SJCRH30 (cell line): Measurements from ENCODE around the gene TTF1. TPM values are rescaled to one million over a fixed set of nuclear protein-coding genes. Genes with fewer than 3 reads are reported as not detected.

Experiments
- DNase-seq, 2 experiments: peaks; one replicate each; pipeline ENCODE4 v3.0.0-alpha.2; 2015 to 2020
- H3K27ac ChIP-seq: fragments of 250-450 bp; sonication (Bioruptor Pico); 2 replicates; pipeline ENCODE4 v1.5.1; 2020; ENCODE audit warnings: mild to moderate bottlenecking, moderate library complexity
- H3K27me3 ChIP-seq: fragments of 250-450 bp; sonication (Bioruptor Pico); 2 replicates; pipeline ENCODE4 v1.5.1; 2020; ENCODE audit warnings: mild to moderate bottlenecking, moderate library complexity
- H3K36me3 ChIP-seq: fragments of 250-450 bp; sonication (Bioruptor Pico); 2 replicates; pipeline ENCODE4 v1.5.1; 2020; ENCODE audit warnings: mild to moderate bottlenecking, moderate library complexity
- H3K4me1 ChIP-seq: fragments of 250-450 bp; sonication (Bioruptor Pico); 2 replicates; pipeline ENCODE4 v1.5.1; 2020; ENCODE audit warnings: mild to moderate bottlenecking, moderate library complexity
- H3K4me3 ChIP-seq: fragments of 250-450 bp; sonication (Bioruptor Pico); 2 replicates; pipeline ENCODE4 v1.5.1; 2020; ENCODE audit warnings: mild to moderate bottlenecking, moderate library complexity
- H3K9me3 ChIP-seq: fragments of 250-450 bp; sonication (Bioruptor Pico); replicated peaks from 2 replicates; pipeline ENCODE4 v1.5.1; 2020; ENCODE audit warnings: mild to moderate bottlenecking, moderate library complexity
- total RNA-seq: library from RNA; depleted of rRNA; stranded (reverse); fragments of >200 nt; shearing (Covaris generic); gene quantifications from 2 replicates; pipeline ENCODE4 v1.2.3, GENCODE V29; 2014

The TTF1 gene
- total RNA-seq, 1 experiment from 2014 or later, result 25.9 TPM

DNA sequence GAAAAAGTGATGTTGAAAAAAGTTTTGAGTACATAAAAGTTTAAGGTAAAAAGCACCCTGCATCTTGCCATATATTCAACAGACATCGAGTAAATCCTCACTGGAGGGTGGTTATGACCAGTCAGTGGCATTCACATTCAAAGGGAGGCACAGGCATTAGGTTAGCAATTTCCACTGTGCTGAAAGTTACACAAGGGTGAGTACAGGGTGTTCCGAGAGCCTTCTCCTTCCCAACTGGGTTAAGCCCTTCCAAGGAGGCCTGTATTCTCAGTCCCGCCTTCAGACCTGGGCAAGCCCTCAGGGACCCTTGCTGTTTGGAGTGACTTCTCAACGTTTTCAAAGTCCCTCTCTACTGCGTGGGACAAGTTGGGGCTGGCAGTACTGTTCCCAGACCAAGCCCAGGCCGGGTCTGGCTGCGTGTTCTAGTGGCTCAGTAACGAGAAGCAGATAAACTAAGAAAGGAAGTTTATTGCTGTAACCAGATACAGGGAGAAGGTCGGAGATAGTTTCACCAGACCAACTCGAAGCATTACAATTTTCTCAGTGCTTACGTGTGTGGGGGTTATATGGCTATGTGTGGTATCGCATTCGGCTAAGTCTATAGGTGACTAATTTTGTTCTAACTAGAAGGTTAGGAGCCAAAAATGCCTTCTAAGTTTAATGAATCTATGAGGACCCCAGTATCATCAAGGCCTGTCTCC, 38.9 kb downstream of the TTF1 start:
- no peaks in the 10 kb centered on the region for H3K36me3 ChIP-seq
- H3K4me3 ChIP-seq, result no peak overlapping the region
- no peak for DNase-seq

DNA sequence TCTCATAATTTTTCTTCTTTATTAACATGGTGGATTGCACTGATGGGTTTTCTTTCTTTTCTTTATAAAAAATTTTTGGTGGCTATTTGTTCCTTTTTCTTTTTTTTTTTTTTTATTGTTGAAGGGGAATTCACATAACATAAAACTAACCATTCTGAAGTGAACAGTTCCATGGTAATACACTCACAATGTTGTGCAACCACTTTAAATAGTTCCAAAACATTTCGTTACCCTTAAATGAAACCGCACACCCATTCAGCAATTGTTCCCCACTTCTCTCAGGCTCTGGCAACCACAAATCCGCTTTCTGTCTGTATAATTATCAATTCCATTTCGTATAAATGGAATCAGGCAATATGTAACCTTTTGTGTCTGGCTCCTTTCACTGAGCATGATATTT, 40.2 kb downstream of the TTF1 start:
- Histone ChIP-seq H3K27me3 (0 out of 2 replicates have a peak, but pooled peaks cover 2% of the 10 kb centered on the region), H3K36me3 (no peaks in the 10 kb centered on the region), H3K9me3 (no peaks in the 10 kb centered on the region), H3K4me3 (no peak overlapping the region), H3K4me1 (peaks cover 2% of the 10 kb centered on the region; the same call in 1 of the 2 replicates), H3K27ac (no peak overlapping the region)
- no peak for DNase-seq

More for the DNA sequence above, 38.9 kb downstream of the TTF1 start:
- Histone ChIP-seq H3K4me1 (peaks cover 2% of the 10 kb centered on the region), H3K9me3 (no peaks in the 10 kb centered on the region), H3K27ac (no peak overlapping the region), H3K27me3 (0 out of 2 replicates have a peak, but pooled peaks cover 2% of the 10 kb centered on the region)

DNA sequence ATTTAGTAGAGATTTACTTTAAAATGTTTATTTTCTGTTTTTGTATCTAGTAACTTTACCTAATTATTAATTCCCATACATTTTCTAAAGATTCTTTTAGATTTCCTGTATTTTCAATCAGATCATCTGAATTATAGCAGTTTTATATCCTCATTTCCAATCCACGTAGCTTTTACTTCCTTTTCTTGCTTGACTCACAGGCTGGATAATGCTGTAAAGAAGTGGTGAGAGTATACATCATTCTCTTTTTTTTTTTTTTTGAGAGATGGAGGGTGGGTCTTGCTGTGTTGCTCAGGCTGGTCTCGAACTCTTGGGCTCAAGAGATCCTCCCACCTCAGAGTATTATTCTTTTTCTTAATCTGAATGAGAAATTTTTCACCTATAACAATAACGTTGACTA, 40.7 kb downstream of the TTF1 start:
- H3K4me3 ChIP-seq, result no peak overlapping the region
- no peak overlapping the region for H3K27ac ChIP-seq
- H3K36me3 ChIP-seq, result no peaks in the 10 kb centered on the region
- peaks cover 2% of the 10 kb centered on the region; the same call in 1 of the 2 replicates for H3K4me1 ChIP-seq
- no peaks in the 10 kb centered on the region for H3K9me3 ChIP-seq
- H3K27me3 ChIP-seq, result 0 out of 2 replicates have a peak, but pooled peaks cover 2% of the 10 kb centered on the region
- DNase-seq, result no peak

DNA sequence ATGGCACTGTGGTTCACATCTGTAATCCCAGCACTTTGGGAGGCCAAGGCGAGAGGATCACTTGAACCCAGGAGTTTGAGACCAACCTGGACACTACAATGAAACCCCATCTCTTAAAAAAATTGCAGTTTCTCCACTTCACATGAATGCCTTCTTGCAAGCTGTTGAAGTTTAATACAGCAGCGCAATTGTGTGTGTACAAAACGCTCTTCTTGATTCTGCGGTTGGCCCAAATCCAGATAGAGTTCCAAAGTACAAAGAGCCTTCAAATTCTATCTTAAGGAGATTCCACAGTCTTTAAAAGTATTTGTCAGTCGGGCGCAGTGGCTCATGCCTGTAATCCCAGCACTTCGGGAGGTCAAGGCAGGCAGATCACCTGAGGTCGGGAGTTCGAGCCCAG, 42.6 kb downstream of the TTF1 start:
- no peaks in the 10 kb centered on the region for H3K9me3 ChIP-seq
- DNase-seq, result no peak
- no peaks in the 10 kb centered on the region; the same call in 1 of the 2 replicates for H3K4me1 ChIP-seq
- no peak overlapping the region for H3K27ac ChIP-seq
- H3K36me3 ChIP-seq, result no peaks in the 10 kb centered on the region
- no peak overlapping the region for H3K4me3 ChIP-seq
- 0 out of 2 replicates have a peak, but pooled peaks cover 2% of the 10 kb centered on the region for H3K27me3 ChIP-seq

DNA sequence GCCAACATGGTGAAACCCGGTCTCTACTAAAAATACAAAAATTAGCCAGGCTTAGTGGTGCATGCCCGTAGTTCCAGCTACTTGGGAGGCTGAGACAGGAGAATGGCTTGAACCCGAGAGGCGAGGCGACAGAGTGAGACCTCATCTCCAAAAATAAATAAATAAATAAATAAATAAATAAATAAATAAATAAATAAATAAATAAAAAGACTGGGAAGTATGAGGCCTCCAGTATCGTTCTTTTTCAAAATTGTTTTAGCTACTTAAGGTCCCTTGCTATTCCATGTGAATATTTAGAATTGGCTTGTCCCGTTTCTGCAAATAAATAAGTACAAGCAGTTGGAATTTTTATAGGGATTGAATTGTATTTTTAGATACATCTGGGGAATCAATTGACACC, 48.9 kb downstream of the TTF1 start:
- no peaks in the 10 kb centered on the region for H3K9me3 ChIP-seq
- H3K4me1 ChIP-seq, result no peaks in the 10 kb centered on the region
- peaks cover 4% of the 10 kb centered on the region for H3K36me3 ChIP-seq
- no peak overlapping the region for H3K27ac ChIP-seq
- DNase-seq, result no peak
- no peaks in the 10 kb centered on the region for H3K27me3 ChIP-seq
- H3K4me3 ChIP-seq, result no peak overlapping the region

DNA sequence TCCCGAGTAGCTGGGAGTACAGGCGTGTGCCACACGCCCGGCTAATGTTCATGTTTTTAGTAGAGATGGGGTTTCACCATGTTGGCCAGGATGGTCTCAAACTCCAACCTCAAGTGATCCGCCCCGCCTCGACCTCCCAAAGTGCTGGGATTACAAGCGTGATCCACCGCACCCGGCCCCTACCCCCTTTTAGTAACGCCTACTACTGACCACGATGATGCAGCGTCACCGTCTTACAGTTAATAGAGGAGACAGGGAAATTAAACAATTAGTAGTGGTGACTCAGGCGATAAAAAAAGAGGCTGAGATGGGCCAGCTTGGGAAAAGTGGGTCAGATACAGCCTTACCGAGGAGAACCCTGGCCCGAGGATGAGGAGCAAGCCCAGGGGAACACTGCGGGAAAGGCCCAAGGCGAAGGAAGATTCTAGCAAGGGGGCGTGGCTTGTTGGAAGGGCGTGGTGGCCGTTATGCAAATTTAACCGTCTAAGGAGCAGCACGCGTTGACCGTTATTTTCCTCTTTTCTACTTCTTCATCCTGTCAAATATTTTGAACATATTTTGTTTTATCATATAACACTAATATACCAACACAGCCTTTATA, 50.2 kb downstream of the TTF1 start:
- Histone ChIP-seq H3K27me3 (no peaks in the 10 kb centered on the region), H3K4me3 (no peak overlapping the region), H3K4me1 (no peaks in the 10 kb centered on the region), H3K9me3 (no peaks in the 10 kb centered on the region), H3K27ac (no peak overlapping the region), H3K36me3 (peaks cover 16% of the 10 kb centered on the region)
- no peak for DNase-seq

DNA sequence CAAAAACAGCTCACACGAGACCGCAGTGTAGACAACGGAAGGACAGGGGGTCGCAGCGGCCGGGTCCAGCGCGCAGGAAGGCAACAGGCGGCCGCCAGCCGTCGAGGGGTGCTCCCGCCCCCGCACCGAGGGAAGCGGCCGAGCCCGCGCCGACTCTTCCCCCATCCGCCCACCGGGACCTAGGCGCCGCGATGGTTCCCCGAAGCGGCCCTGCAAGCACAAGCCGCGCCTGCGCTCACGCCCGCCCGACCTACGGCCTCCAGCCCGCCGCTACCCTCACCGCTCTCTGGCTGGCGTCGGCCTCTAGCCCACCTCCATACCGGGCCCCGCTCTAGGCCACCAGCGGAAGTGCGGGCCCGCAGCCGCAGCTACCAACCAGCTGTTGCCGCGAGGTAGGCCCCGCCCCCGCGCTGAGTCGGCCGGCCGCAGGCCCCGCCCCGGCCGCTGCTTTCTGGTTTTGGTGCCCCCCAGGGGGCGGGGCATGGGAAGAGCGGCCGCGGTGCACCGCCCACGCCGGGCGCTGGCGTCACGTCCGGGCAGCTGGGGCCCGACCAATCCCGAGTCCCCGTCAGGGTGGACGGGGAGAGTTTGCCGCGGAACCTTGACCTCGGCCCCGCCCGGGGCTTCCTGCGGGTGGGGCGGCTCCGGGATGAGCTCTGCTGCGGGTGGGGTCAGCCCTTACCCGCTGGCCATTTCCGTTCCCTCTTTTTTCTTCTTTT, 51.8 kb downstream of the TTF1 start, which contains the start of gene SETX:
Gene SETX (minus strand): TSS at position 350 of the 719 bp plus-strand sequence. CDS start 5,558 bp downstream, outside the sequence.
- Histone ChIP-seq H3K4me1 (no peaks in the 10 kb centered on the region), H3K9me3 (no peaks in the 10 kb centered on the region), H3K27ac (peak within 1 kb of the TSS; percentile 75), H3K27me3 (no peaks in the 10 kb centered on the region), H3K4me3 (peak within 1 kb of the TSS; percentile 90), H3K36me3 (peaks cover 31% of the 10 kb centered on the region)
- DNase-seq, result peak; percentile 97 to 98

DNA sequence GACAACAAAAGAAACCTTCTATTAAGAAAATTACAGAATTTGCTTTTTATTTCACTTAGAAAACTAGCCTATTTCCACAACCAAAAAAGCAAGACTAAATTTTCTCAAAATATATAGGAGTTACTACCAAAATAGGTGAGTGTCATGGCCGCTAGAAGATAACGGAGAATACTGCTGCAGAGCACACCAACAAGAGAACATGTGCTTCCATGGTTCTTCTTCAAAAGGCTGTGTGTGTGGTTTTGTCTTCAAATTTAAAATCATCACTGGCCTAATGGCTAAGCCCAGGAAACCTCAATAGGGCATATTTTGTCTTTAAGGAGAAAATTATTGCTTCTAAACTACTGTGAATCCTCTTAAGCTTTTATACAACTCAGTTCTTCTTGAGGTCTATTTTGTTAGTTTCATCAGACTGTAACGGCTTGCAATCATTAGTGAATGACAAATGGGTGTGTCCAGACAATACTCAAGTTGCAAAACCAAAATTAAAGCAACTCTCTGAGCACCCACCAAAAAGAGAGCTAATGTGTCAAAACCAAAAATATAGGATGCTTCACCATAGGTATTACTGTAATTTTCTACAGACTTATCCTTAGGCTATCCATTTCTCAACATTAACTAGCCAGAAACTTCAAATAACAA, 55.1 kb downstream of the TTF1 start:
- Histone ChIP-seq H3K4me1 (no peaks in the 10 kb centered on the region), H3K9me3 (no peaks in the 10 kb centered on the region), H3K4me3 (no peak overlapping the region), H3K36me3 (peaks cover 57% of the 10 kb centered on the region), H3K27me3 (no peaks in the 10 kb centered on the region), H3K27ac (no peak overlapping the region)
- DNase-seq, result no peak

DNA sequence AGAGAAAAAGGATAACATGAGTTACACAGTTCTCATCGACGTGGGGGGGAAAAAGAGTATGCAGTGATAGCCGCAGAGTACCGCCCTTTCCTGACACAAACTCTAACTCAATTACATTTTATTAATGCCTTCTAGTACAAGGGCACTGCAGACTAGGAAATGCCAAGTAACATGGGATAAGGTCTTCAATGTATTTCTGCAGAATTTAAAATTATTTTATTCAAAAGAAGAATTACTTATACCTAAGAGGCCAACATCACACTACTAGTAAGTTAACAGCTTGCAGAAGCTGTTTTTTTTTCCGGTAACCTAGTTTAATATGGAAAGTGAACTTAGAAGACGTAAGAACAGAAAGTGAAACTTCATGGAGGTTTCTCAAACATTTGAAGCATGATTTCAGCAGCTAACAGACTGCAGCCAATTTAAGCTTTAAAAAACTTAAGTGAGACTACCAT, 55.8 kb downstream of the TTF1 start:
- Histone ChIP-seq H3K36me3 (peaks cover 63% of the 10 kb centered on the region), H3K4me3 (no peak overlapping the region)
- DNase-seq, result no peak

DNA sequence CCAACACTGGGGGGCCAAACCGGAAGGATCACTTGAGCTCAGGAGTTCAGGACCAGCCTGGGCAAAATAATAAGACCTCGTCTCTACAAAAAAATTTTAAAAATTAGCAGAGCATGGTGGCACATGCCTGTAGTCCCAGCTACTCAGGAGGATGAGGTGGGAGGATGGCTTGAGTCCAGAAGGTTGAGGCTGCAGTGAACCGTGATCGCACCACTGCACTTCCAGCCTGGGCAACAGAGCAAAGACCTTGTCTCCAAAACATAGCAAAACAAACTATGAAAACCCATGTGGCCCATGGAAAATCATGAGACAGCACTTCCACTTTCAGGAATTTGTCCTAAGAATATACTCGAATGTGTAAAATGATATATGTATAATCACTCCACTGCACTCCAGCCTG, 58.0 kb downstream of the TTF1 start:
- Histone ChIP-seq H3K4me1 (no peaks in the 10 kb centered on the region), H3K9me3 (no peaks in the 10 kb centered on the region), H3K27me3 (no peaks in the 10 kb centered on the region), H3K36me3 (peaks cover 84% of the 10 kb centered on the region), H3K27ac (no peak overlapping the region), H3K4me3 (no peak overlapping the region)
- no peak for DNase-seq

More for the DNA sequence above, 55.8 kb downstream of the TTF1 start:
- no peaks in the 10 kb centered on the region for H3K4me1 ChIP-seq
- H3K9me3 ChIP-seq, result no peaks in the 10 kb centered on the region
- no peak overlapping the region for H3K27ac ChIP-seq
- H3K27me3 ChIP-seq, result no peaks in the 10 kb centered on the region

DNA sequence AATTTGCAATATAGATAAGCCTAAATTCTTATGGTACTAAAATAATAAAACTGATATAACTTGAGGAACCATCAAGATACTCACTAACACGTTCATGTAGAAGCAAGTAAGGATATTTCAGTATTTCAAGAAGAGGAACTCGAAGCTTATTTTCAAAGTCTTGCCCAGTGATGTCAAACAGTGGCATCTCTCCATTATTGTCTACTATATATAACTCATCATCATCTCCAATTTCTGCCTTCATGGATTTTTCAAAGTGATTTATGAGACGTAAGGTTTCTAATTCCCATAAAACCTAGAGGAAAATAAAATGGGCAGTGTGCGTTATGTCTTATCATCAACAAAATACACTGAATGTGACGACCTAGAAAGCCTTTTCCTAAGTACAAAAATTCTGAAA, 60.5 kb downstream of the TTF1 start:
- H3K36me3 ChIP-seq, result peaks cover 90% of the 10 kb centered on the region
- no peak overlapping the region for H3K4me3 ChIP-seq
- H3K4me1 ChIP-seq, result no peaks in the 10 kb centered on the region
- no peak overlapping the region for H3K27ac ChIP-seq
- no peak for DNase-seq
- no peaks in the 10 kb centered on the region for H3K9me3 ChIP-seq
- no peaks in the 10 kb centered on the region for H3K27me3 ChIP-seq

DNA sequence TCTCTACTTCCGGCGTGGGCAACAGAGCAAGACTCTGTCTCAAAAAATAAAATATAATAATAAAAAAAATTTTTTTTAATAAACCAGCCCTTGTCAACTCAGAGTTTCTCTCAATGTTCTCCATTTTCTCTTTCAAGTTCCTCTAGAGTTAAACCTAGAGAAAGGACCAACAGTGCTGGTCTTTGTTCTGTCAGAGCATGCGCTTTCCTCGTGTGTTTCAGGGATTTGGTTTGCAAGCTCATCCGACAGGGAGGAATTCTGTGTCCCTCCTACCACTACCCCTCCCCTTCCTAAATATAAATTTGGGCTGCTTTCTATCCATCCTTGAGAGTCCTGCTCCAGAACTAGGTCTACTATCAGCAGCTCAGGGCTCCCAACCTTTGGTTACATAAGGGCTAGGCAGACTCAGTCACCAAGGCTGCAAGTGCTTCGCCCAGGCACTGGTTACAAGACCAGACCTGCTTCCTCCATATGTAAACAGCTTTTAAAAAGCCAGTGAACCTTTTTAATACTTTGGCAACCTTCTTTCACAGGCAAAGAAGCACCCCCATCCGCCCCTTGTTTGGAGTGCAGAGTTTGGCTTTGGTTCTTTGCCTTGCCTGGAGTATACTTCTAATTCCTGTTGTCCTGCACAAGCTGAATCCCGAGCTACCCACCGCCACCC, 65.3 kb downstream of the TTF1 start:
- H3K9me3 ChIP-seq, result no peaks in the 10 kb centered on the region
- H3K27ac ChIP-seq, result no peak overlapping the region
- no peak for DNase-seq
- no peaks in the 10 kb centered on the region for H3K27me3 ChIP-seq
- peaks cover 84% of the 10 kb centered on the region for H3K36me3 ChIP-seq
- H3K4me1 ChIP-seq, result no peaks in the 10 kb centered on the region
- no peak overlapping the region for H3K4me3 ChIP-seq

DNA sequence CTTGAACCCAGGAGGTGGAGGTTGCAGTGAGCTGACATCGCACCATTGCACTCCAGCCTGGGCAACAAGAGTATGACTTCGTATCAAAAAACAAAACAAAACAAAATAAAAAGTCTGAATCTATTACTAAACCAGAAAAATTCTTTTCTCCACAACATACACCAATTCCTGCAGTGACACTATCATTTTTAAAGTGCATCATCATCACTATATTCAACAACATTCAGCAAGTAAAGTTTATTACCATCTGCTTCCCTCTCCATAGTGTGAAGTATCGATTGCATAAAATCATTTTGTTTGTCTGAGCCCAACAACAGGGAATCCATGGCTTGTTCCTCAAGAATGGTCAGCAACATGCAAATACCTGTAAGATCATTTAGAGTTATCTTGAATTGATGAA, 72.3 kb downstream of the TTF1 start:
- DNase-seq, result no peak
- no peaks in the 10 kb centered on the region for H3K27me3 ChIP-seq
- peaks cover 81% of the 10 kb centered on the region for H3K36me3 ChIP-seq
- no peaks in the 10 kb centered on the region for H3K4me1 ChIP-seq
- no peak overlapping the region for H3K27ac ChIP-seq
- H3K9me3 ChIP-seq, result no peaks in the 10 kb centered on the region
- no peak overlapping the region for H3K4me3 ChIP-seq

DNA sequence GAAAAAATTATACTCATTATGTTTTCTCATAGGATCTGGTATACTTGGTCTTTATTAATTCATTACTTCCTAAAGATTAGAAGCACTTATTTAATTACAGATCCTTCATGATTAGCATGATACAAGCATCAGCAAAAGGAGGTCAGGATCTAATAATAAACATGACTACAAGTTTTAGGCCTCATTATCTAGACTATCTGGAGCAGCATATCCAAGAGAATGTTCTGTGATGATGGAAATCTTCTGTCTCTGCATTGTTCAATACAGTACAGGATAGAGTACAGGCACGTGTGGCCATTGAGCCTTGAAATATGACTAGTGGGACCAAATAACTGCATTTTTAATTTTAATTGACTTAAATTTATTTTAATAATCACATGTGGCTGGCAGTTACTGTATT, 73.1 kb downstream of the TTF1 start:
- H3K27ac ChIP-seq, result no peak overlapping the region
- peaks cover 83% of the 10 kb centered on the region for H3K36me3 ChIP-seq
- no peak overlapping the region for H3K4me3 ChIP-seq
- DNase-seq, result no peak
- H3K9me3 ChIP-seq, result no peaks in the 10 kb centered on the region
- no peaks in the 10 kb centered on the region for H3K4me1 ChIP-seq
- no peaks in the 10 kb centered on the region for H3K27me3 ChIP-seq
